ENCODE measurements around the gene KIRREL3.
"Not testable (repeated sequence)": the region's sequence is repeated elsewhere in the genome, so short reads cannot be mapped to it uniquely, and the experiment has no call there.

Gene KIRREL3

GRCh38 chr11:126403022-126403581 is 597.5 kb downstream of the KIRREL3 start:
- peak; percentile 27 for DNase-seq (ENCODE audit: low read depth)

- no peak for DNase-seq (ENCODE audit: low read depth)
Measured at GRCh38 chr11:126400479-126400878, 600.1 kb downstream of the KIRREL3 start.

- DNase-seq (ENCODE audit: low read depth) = no peak
Measured at GRCh38 chr11:126400019-126400418, 600.6 kb downstream of the KIRREL3 start.

GRCh38 chr11:126398721-126399120 is 601.8 kb downstream of the KIRREL3 start:
- no peak for DNase-seq (ENCODE audit: low read depth)

- DNase-seq (ENCODE audit: low read depth) = no peak
Measured at GRCh38 chr11:126398296-126398695, 602.3 kb downstream of the KIRREL3 start.

- no peak for DNase-seq (ENCODE audit: low read depth)
Measured at GRCh38 chr11:126396965-126397364, 603.6 kb downstream of the KIRREL3 start.

- DNase-seq (ENCODE audit: low read depth) = not testable (repeated sequence)
Measured at GRCh38 chr11:126396266-126396665, 604.3 kb downstream of the KIRREL3 start.

- DNase-seq (ENCODE audit: low read depth) = not testable (repeated sequence)
Measured at GRCh38 chr11:126395784-126396183, 604.8 kb downstream of the KIRREL3 start.

GRCh38 chr11:126394634-126395072 is 605.9 kb downstream of the KIRREL3 start:
- peak; percentile 16 for DNase-seq (ENCODE audit: low read depth)

GRCh38 chr11:126394036-126394435 is 606.5 kb downstream of the KIRREL3 start:
- no peak for DNase-seq (ENCODE audit: low read depth)

GRCh38 chr11:126393143-126393542 is 607.4 kb downstream of the KIRREL3 start:
- no peak for DNase-seq (ENCODE audit: low read depth)

GRCh38 chr11:126392633-126393013 is 607.9 kb downstream of the KIRREL3 start:
- no peak for DNase-seq (ENCODE audit: low read depth)

GRCh38 chr11:126391970-126392632 is 608.5 kb downstream of the KIRREL3 start:
- DNase-seq (ENCODE audit: low read depth) = no peak

GRCh38 chr11:126391286-126391954 is 609.1 kb downstream of the KIRREL3 start:
- no peak for DNase-seq (ENCODE audit: low read depth)

- DNase-seq (ENCODE audit: low read depth) = no peak
Measured at GRCh38 chr11:126390272-126390867, 610.2 kb downstream of the KIRREL3 start.

GRCh38 chr11:126387857-126388256 is 612.7 kb downstream of the KIRREL3 start:
- DNase-seq (ENCODE audit: low read depth) = no peak

GRCh38 chr11:126386729-126387071 is 613.9 kb downstream of the KIRREL3 start:
- not testable (repeated sequence) for DNase-seq (ENCODE audit: low read depth)

- DNase-seq (ENCODE audit: low read depth) = no peak
Measured at GRCh38 chr11:126385991-126386728, 614.4 kb downstream of the KIRREL3 start.

- DNase-seq (ENCODE audit: low read depth) = no peak
Measured at GRCh38 chr11:126384449-126385070, 616.0 kb downstream of the KIRREL3 start.

- DNase-seq (ENCODE audit: low read depth) = no peak
Measured at GRCh38 chr11:126383339-126384335, 616.9 kb downstream of the KIRREL3 start.

GRCh38 chr11:126382641-126383040 is 617.9 kb downstream of the KIRREL3 start:
- not testable (repeated sequence) for DNase-seq (ENCODE audit: low read depth)
